ENCODE measurements around the gene CARNS1.

The CARNS1 gene

GRCh38 chr11:67429722-67430121 is 14.2 kb downstream of the CARNS1 start:
- no peak for DNase-seq

- no peak for DNase-seq
These were observed 16.1 kb downstream of the CARNS1 start for GRCh38 chr11:67431346-67432249.

GRCh38 chr11:67432655-67433349 is 17.3 kb downstream of the CARNS1 start:
- DNase-seq, result no peak

GRCh38 chr11:67433536-67434394 is 18.3 kb downstream of the CARNS1 start:
- no peak for DNase-seq

- DNase-seq, result no peak
These were observed 19.0 kb downstream of the CARNS1 start for GRCh38 chr11:67434395-67434881.

- no peak for DNase-seq
These were observed 19.7 kb downstream of the CARNS1 start for GRCh38 chr11:67435031-67435726.

GRCh38 chr11:67435727-67436458 is 20.4 kb downstream of the CARNS1 start:
- no peak for DNase-seq

- DNase-seq, result peak; percentile 60
These were observed 21.1 kb downstream of the CARNS1 start for GRCh38 chr11:67436459-67437081.

GRCh38 chr11:67437082-67437808 is 21.8 kb downstream of the CARNS1 start, which contains the start of gene PTPRCAP:
PTPRCAP (minus strand) TSS chr11:67437682; CDS start chr11:67437619, 63 bp downstream.
- DNase-seq, result peak; percentile 77

- no peak for DNase-seq
These were observed 22.3 kb downstream of the CARNS1 start for GRCh38 chr11:67437809-67438157.

GRCh38 chr11:67438158-67438902 is 22.9 kb downstream of the CARNS1 start:
- peak; percentile 78 for DNase-seq

- DNase-seq, result no peak
These were observed 24.1 kb downstream of the CARNS1 start for GRCh38 chr11:67439321-67440228.

- DNase-seq, result no peak
These were observed 25.0 kb downstream of the CARNS1 start for GRCh38 chr11:67440229-67441097.

- no peak for DNase-seq
These were observed 25.7 kb downstream of the CARNS1 start for GRCh38 chr11:67441098-67441563.

GRCh38 chr11:67441731-67442351 is 26.4 kb downstream of the CARNS1 start:
- no peak for DNase-seq

GRCh38 chr11:67442504-67443404 is 27.3 kb downstream of the CARNS1 start:
- no peak for DNase-seq
